ENCODE results near the gene SGSM2. TPM values are rescaled to one million over a fixed set of nuclear protein-coding genes. Genes with fewer than 3 reads are reported as not detected.

The SGSM2 gene
- total RNA-seq, 2 experiments from 2014 or later = 46.4 to 57.0 TPM

DNA sequence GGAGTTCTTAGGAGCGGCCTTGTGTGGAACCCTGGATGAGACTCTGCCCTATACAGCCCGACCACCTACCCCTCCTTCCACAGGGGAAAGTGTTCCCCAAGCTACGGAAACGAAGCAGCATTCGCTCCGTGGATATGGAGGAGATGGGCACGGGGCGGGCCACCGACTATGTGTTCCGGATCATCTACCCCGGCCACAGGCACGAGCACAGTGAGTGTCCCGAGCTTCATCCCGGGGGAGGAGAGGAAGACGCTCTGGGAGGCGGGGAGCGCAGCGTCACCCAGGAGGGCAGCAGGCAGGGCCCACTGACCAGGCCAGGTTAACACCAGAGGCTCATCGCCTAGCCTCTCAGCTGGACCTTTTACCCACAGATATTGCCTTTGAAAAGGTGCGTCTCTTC lies 27.8 kb downstream of the SGSM2 start:
- H3K4me3 Mint-ChIP-seq = no peak overlapping the region
- CTCF ChIA-PET = interaction anchor here (2.9 kb wide), 1 partner anchor 17 kb away, joined by 11 read pairs; no protein-coding TSS in a partner anchor
- H3K27ac Mint-ChIP-seq = no peak overlapping the region
- H3K9me3 Mint-ChIP-seq (ENCODE audit: low read depth) = no peaks in the 10 kb centered on the region
- no peak for DNase-seq
- H3K36me3 Mint-ChIP-seq = peaks cover 2% of the 10 kb centered on the region
- no peaks in the 10 kb centered on the region for H3K4me1 Mint-ChIP-seq
- no peak for ATAC-seq
- no peaks in the 10 kb centered on the region for H3K27me3 Mint-ChIP-seq

DNA sequence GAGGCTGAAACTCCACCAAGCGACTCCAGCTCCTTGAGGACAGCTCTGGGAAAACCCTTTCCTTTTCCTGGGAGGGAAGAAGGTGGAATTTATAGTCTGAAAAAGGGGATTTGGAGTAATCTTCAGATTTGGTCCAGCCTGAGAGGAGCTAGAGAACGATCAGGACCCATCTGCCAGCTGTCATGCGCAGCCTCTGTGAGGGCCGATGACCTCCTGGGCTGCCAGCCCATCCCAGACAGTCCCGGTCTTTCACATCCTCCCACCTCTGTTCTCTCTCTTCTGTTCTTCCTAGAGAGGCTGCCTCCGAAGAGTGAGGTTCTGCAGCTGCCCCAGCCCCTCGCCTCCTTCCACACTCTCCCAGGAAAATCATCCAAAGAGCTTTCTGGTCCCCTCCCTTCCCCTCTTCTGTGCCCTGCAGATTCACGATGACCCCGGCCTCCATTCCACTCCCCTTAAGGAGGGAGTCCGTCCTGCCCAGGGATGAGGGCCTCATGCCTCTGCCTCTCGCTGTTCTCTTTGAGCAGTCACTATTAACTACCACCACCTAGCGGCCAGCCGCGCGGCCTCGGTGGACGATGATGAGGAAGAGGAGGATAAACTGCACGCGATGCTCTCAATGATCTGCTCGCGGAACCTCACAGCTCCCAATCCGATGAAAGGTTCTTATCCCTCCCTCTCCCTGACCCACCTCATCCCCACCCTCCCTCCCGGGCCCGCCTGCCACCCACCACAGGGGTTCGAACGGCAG lies 29.6 kb downstream of the SGSM2 start:
- H3K36me3 Mint-ChIP-seq = peaks cover 2% of the 10 kb centered on the region
- H3K4me3 Mint-ChIP-seq = no peak overlapping the region
- DNase-seq = no peak
- H3K27ac Mint-ChIP-seq = no peak overlapping the region
- CTCF ChIA-PET = interaction anchor here (1.0 to 1.2 kb wide), 2 partner anchors 14 to 49 kb away, joined by 3 to 4 read pairs; no protein-coding TSS in a partner anchor
- H3K4me1 Mint-ChIP-seq = no peaks in the 10 kb centered on the region
- no peaks in the 10 kb centered on the region for H3K9me3 Mint-ChIP-seq (ENCODE audit: low read depth)
- no peak for ATAC-seq
- H3K27me3 Mint-ChIP-seq = no peaks in the 10 kb centered on the region

DNA sequence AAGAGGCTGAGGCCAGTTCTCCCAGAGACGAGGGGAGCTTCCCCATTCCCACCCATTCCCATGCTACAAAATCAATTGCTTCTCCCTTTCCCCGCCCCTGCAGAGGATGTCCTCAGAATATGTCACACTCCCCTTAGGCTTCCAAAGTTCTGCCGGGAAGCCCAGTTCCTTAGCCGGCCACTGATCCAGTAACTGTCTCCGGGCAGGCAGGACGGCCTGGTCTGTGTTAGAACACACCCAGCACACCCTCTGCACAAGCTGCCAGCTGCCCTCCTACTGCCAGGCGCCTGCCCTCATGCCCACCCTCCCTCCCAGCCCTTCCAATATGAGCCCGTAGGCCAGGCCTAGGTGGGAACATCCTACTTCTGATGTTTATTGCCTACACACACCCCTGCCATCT lies 31.1 kb downstream of the SGSM2 start:
- Mint-ChIP-seq H3K4me1 (no peaks in the 10 kb centered on the region), H3K27ac (no peak overlapping the region), H3K4me3 (no peak overlapping the region), H3K9me3 (ENCODE audit: low read depth) (no peaks in the 10 kb centered on the region), H3K27me3 (no peaks in the 10 kb centered on the region), H3K36me3 (no peaks in the 10 kb centered on the region)
- CTCF ChIA-PET = interaction anchor here (1.6 to 2.9 kb wide), 2 partner anchors 14 to 48 kb away, joined by 7 to 15 read pairs; no protein-coding TSS in a partner anchor
- DNase-seq (no peak), ATAC-seq (no peak)

DNA sequence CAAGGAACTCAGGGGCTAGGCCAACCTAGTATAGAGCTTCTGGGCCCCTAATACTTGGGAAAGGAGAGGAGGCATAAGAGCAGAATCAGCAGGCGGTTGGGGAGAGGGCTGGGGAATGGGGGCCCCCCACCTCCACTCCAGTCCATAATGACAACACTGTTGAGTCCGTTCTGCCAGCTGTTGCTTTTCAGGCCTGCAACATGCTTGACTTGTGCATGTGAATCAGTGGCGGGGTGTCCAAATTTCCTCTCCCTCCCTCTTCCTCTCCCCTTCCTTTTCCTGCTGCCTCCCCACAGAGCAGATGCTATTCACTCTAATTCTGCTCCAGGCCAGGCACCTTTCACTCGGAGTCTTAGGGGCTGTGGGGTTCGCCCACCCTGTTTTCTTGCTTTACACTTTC lies 31.7 kb downstream of the SGSM2 start:
- H3K4me3 Mint-ChIP-seq = no peak overlapping the region
- DNase-seq (no peak), ATAC-seq (no peak)
- CTCF ChIA-PET = interaction anchor here (1.6 to 2.9 kb wide), 2 partner anchors 14 to 47 kb away, joined by 7 to 15 read pairs; no protein-coding TSS in a partner anchor
- no peaks in the 10 kb centered on the region for H3K9me3 Mint-ChIP-seq (ENCODE audit: low read depth)
- no peak overlapping the region for H3K27ac Mint-ChIP-seq
- H3K27me3 Mint-ChIP-seq = no peaks in the 10 kb centered on the region
- H3K36me3 Mint-ChIP-seq = no peaks in the 10 kb centered on the region
- H3K4me1 Mint-ChIP-seq = no peaks in the 10 kb centered on the region

DNA sequence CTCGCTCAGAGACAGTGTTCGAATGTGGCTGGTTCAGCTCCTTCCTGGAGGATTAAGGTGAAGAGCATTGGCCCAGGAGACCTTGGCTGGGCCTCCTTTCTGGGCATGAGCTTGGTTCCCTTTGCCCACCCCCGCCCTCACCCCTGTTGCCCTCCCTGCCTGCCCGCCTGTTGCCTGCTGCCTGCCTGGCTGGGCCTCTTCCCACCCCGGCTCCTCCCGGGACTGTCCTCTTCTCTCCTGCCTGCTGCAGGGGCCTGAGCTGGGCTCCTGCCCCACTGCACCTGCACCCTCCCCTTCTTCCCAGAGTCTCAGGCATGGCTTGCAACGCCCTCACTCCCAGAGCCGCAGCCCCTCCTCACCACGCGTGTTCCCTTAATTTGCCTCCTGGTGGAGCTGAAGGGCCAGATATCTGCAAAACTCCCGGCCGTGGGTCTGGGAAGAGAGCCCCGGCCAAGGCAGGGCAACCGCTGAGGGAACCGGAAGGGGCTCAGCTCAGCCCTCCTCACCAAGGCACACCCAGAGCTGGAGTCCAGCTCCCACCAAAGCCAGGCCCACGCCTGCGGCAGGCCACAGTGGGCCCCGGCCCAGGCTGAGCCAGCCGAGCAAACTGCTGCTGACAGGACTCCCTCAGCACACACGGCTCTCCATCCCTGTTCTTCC lies 32.4 kb downstream of the SGSM2 start:
- H3K36me3 Mint-ChIP-seq = no peaks in the 10 kb centered on the region
- H3K4me1 Mint-ChIP-seq = no peaks in the 10 kb centered on the region
- DNase-seq (no peak), ATAC-seq (no peak)
- no peak overlapping the region for H3K27ac Mint-ChIP-seq
- CTCF ChIA-PET = interaction anchor here (1.6 to 2.9 kb wide), 2 partner anchors 13 to 47 kb away, joined by 7 to 15 read pairs; no protein-coding TSS in a partner anchor
- no peaks in the 10 kb centered on the region for H3K9me3 Mint-ChIP-seq (ENCODE audit: low read depth)
- no peaks in the 10 kb centered on the region for H3K27me3 Mint-ChIP-seq
- H3K4me3 Mint-ChIP-seq = no peak overlapping the region

DNA sequence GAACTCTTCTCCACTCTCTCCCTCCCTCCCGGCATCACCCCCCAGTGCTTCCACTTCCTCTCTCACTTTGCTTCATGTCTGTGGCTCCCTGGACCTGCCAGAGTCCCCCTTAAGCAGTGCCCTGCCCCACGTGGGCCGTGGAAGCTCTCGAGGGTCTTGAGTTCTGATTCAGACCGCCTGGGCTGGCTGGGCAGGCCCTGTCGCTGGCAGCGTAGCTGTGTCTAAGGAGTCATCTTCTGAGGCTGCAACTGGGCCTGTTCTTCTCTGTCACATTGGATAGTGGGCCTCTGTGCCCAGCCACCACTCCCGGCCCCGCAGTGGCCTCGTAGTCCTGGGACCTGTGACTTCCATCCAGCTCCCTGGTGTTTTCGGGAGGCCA lies 32.9 kb downstream of the SGSM2 start:
- no peaks in the 10 kb centered on the region for H3K9me3 Mint-ChIP-seq (ENCODE audit: low read depth)
- CTCF ChIA-PET = interaction anchor here (1.1 to 2.9 kb wide), 3 partner anchors 13 to 46 kb away, joined by 5 to 15 read pairs (median 7); no protein-coding TSS in a partner anchor
- no peak for DNase-seq
- no peaks in the 10 kb centered on the region for H3K36me3 Mint-ChIP-seq
- ATAC-seq = no peak
- H3K4me3 Mint-ChIP-seq = no peak overlapping the region
- no peak overlapping the region for H3K27ac Mint-ChIP-seq
- no peaks in the 10 kb centered on the region for H3K4me1 Mint-ChIP-seq
- H3K27me3 Mint-ChIP-seq = no peaks in the 10 kb centered on the region

DNA sequence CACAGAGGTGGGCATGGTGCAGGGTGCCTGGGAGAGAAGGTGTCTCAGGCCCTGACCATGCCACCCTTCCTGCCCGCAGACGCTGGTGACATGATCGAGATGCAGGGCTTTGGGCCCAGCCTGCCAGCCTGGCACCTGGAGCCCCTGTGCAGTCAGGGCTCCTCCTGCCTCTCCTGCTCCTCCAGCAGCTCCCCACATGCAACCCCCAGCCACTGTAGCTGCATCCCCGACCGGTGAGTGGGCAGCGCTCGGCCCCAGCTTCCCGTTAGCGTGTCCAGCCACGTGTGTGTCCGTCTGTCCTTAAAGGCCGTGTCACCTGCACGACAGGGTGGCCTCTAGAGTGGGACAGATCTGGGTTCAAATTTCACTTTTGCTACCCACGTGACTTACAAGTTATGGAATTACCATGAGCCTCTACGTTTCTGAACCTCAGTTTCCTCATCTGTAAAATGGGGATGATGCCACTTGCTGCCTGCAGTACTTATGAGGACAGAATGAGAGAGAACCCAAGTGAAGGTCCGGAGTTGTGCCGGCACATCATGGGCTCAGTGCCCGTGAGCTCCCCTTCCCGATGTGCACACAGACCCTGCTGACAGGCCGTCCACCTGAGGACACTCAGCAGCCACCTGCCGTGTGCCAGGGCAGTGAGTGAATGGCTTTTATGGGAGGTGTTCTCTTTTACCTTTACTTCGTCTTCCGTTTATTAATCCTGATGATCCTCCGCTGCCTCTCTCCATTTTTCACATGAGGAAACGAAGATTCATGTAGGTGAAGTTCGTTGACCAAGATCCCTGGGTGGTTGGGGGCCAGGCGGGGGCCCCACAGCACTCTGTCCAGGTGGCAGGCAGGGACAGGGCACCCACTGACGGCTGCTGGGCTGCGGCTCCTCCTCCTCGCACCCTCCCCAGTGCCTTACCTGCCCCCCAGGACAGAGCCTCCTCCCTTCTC lies 34.2 kb downstream of the SGSM2 start:
- Mint-ChIP-seq H3K9me3 (ENCODE audit: low read depth) (no peaks in the 10 kb centered on the region), H3K4me3 (no peak overlapping the region), H3K27me3 (no peaks in the 10 kb centered on the region), H3K36me3 (no peaks in the 10 kb centered on the region), H3K27ac (no peak overlapping the region), H3K4me1 (no peaks in the 10 kb centered on the region)
- CTCF ChIA-PET = interaction anchor here (0.6 to 2.9 kb wide), 4 partner anchors 11 to 641 kb away, joined by 3 to 15 read pairs (median 4); no protein-coding TSS in a partner anchor
- ATAC-seq (no peak), DNase-seq (no peak)

DNA sequence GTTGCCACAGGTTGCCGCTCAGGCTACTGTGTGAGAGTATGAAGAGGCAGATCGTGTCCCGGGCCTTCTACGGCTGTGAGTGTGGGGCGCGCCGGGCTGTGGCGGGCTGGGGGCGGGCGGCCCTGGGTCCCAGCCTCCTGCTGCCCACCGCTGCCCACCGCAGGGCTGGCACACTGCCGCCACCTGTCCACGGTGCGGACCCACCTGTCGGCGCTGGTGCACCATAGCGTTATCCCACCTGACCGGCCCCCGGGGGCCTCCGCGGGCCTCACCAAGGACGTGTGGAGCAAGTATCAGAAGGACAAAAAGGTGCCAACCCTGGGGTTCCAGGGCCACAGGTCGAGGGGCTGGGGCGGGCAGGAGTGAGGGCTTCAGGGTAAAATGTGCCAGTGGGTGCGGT lies 34.9 kb downstream of the SGSM2 start:
- no peaks in the 10 kb centered on the region for H3K9me3 Mint-ChIP-seq (ENCODE audit: low read depth)
- no peaks in the 10 kb centered on the region for H3K36me3 Mint-ChIP-seq
- CTCF ChIA-PET = no interaction called here
- no peak for DNase-seq
- no peak overlapping the region for H3K27ac Mint-ChIP-seq
- H3K4me3 Mint-ChIP-seq = no peak overlapping the region
- no peaks in the 10 kb centered on the region for H3K4me1 Mint-ChIP-seq
- H3K27me3 Mint-ChIP-seq = no peaks in the 10 kb centered on the region
- ATAC-seq = no peak

DNA sequence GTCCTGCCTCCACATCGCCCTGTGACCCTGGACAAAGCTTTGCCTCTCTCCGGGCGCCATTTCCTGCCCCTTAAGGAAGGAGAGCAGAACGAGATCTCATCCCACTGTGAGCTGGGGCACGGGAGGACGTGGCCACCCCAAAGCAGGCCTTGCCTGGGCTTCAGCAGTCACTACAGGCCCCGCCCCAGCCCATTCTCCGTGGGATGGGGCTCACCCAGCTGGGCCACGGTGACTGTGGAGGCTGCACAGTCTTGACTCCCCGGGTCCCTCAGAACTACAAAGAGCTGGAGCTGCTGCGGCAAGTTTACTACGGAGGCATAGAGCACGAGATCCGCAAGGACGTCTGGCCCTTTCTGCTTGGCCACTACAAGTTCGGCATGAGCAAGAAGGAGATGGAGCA lies 35.4 kb downstream of the SGSM2 start:
- no peak overlapping the region for H3K4me3 Mint-ChIP-seq
- H3K27me3 Mint-ChIP-seq = no peaks in the 10 kb centered on the region
- no peak for ATAC-seq
- no peaks in the 10 kb centered on the region for H3K36me3 Mint-ChIP-seq
- CTCF ChIA-PET = interaction anchor here (1.0 to 2.1 kb wide), 2 partner anchors 10 to 43 kb away, joined by 4 to 6 read pairs; no protein-coding TSS in a partner anchor
- DNase-seq = no peak
- H3K4me1 Mint-ChIP-seq = no peaks in the 10 kb centered on the region
- H3K27ac Mint-ChIP-seq = no peak overlapping the region
- H3K9me3 Mint-ChIP-seq (ENCODE audit: low read depth) = no peaks in the 10 kb centered on the region

DNA sequence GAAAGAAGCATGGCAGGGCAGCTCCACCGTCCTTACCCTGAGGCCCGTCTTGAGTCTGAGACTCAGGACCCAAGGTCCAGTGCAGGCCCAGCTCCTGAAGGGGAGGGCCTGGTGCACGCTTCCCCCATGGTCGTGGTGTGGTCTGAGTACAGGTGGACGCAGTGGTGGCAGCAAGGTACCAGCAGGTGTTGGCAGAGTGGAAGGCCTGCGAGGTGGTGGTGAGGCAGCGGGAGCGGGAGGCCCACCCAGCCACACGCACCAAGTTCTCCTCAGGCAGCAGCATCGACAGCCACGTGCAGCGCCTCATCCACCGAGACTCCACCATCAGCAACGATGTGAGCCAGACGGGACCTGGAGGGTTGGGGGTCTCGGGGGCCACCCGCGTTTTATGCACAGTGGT lies 35.9 kb downstream of the SGSM2 start:
- H3K9me3 Mint-ChIP-seq (ENCODE audit: low read depth) = no peaks in the 10 kb centered on the region
- CTCF ChIA-PET = interaction anchor here (1.0 to 2.1 kb wide), 2 partner anchors 9 to 43 kb away, joined by 4 to 6 read pairs; no protein-coding TSS in a partner anchor
- no peak overlapping the region for H3K4me3 Mint-ChIP-seq
- ATAC-seq (no peak), DNase-seq (no peak)
- H3K27ac Mint-ChIP-seq = no peak overlapping the region
- H3K36me3 Mint-ChIP-seq = no peaks in the 10 kb centered on the region
- no peaks in the 10 kb centered on the region for H3K27me3 Mint-ChIP-seq
- H3K4me1 Mint-ChIP-seq = no peaks in the 10 kb centered on the region

DNA sequence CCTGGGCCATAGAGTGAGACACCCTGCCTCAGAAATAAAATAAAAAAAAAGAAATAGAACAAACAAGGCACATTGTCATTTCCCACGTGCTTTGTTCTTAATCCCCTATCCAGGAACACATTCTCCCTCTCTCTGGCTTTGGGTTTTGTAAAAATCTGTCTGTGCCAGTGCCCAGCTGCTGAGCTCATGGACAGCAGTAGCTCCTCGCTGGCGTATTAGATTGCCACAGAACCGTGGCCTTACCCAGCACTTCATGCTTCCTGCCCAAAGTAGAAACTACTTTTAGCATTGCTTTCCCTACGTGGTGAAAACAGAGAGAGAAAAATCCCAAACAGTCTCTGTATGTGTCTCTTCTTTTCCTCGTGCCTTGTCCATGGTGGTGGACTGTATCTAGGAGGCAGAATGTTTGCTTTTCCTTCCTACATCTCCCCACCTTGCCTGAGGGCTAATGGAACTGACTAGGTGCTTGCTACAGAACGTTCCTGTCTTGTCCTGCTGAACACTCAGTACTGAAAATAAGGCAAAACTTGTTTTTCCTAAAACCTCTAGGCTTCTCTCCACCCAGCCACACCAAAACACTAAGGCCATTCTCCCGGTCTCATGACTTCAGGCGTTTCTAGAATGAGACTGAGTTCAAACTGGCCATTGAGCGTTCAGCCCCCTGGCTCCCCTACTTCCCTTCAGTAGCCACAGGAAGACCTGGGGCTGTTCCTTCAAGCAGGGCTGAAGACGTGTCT lies 37.4 kb downstream of the SGSM2 start:
- Mint-ChIP-seq H3K27me3 (no peaks in the 10 kb centered on the region), H3K4me3 (no peak overlapping the region), H3K36me3 (no peaks in the 10 kb centered on the region), H3K4me1 (no peaks in the 10 kb centered on the region), H3K9me3 (ENCODE audit: low read depth) (no peaks in the 10 kb centered on the region), H3K27ac (no peak overlapping the region)
- ATAC-seq (no peak), DNase-seq (no peak)
- CTCF ChIA-PET = interaction anchor here (1.3 to 2.1 kb wide), 2 partner anchors 8 to 42 kb away, joined by 3 to 6 read pairs; no protein-coding TSS in a partner anchor

DNA sequence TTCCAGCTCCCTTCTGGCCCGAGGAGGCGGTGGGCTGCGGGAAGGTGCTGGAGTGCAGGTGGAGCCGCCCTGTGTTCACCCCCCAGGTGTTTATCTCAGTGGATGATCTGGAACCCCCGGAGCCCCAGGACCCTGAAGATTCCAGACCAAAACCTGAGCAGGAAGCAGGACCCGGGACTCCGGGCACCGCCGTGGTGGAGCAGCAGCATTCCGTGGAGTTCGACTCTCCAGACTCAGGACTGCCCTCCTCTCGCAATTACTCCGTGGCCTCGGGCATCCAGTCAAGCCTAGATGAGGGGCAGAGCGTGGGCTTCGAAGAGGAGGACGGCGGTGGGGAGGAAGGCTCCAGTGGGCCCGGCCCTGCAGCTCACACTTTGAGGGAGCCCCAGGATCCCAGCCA lies 38.1 kb downstream of the SGSM2 start:
- H3K27ac Mint-ChIP-seq = no peak overlapping the region
- H3K9me3 Mint-ChIP-seq (ENCODE audit: low read depth) = no peaks in the 10 kb centered on the region
- H3K36me3 Mint-ChIP-seq = no peaks in the 10 kb centered on the region
- CTCF ChIA-PET = interaction anchor here (1.3 kb wide), 1 partner anchor 41 kb away, joined by 3 read pairs; no protein-coding TSS in a partner anchor
- no peaks in the 10 kb centered on the region for H3K4me1 Mint-ChIP-seq
- DNase-seq = no peak
- no peaks in the 10 kb centered on the region for H3K27me3 Mint-ChIP-seq
- no peak for ATAC-seq
- no peak overlapping the region for H3K4me3 Mint-ChIP-seq

Data from activated CD8-positive, alpha-beta memory T cell treated with anti-CD3 and anti-CD28 coated beads, Interleukin-2, amount 10 ng/mL, durations not matched to agents 7 days and 5 days (primary cell).